HFF-Myc (cell line): ENCODE data around the gene PSMA6.
A peak's percentile ranks its signal among the peaks of the same experiment; 100 is the strongest.

Experiments
- DNase-seq: peaks from one replicate; pipeline ENCODE4 v3.0.0-alpha.2; 2011; ENCODE audit warnings: low read depth; ENCODE audit errors: extremely low read depth
- H3K4me3 ChIP-seq: replicated peaks from 2 replicates; pipeline ENCODE4 v1.5.1; 2011; ENCODE audit warnings: low read depth, mild to moderate bottlenecking, control low read depth, low read length
- CTCF ChIP-seq: IDR thresholded peaks from 2 replicates; pipeline ENCODE4 v1.5.1; 2012; ENCODE audit warnings: mild to moderate bottlenecking, low read depth, low read length, control low read depth; ENCODE audit errors: missing control alignments

The PSMA6 gene

DNA sequence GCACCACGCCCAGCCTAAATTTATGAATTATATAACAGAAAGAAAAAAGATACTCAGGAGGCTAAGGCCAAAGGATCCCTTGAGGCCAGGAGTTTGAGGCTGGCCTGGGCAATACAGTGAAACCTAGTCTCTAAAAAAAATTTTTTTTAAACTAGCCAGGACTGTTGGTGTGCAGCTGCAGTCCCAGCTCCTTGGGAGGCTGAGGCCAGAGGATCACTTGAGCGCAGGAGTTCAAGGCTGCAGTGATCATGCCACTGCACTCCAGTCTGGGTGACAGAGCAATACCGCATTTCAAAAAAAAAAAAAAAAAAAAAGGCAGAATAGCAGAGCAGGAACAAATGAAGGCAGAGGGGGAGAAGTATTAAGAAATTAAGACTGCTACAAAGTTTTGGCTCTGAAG, 2.6 kb upstream of the PSMA6 start:
- no peak overlapping the region for H3K4me3 ChIP-seq
- no peak for DNase-seq
- TF ChIP-seq CTCF: no peak

DNA sequence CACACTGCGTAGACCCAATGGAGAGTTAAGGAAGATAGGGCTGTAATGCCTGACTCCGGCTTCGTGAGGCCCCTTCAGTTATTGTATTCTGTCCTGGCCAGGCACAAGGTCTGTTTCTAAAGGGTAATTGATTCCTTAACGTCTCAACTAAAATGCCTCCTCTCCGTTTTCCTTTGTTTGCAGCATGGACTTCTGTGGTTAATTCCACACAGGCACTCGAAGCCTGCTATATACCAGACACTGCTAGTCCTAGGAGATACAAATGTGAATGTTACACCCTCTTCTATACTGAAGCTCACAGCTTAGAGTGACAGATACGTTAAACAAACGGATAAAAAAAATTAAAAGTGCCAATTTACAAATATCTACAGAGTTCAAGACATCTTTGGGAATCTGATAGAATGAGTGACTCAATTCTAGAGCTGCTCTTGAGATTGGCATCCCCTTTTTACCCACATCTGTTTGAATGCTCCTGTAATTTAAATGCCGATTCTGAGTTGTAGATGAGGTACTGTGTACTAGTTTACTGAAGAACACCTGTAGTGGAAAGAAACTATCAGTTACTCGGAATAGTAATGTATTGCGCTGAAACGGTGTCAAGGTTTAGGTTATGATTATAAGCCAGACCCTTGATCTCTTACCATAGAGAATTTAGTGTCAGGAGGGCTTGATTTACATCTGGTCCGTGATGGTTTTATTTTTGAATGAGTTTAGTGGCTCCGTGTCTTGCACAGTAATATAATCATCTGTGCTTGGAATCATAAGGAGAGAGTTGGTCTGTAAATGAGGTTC, 784 bp downstream of the PSMA6 start:
- H3K4me3 ChIP-seq: peak overlapping the region; percentile 99
- no peak for DNase-seq
- no peak for TF ChIP-seq CTCF

GRCh38 chr14:35295845-35296161, 3.6 kb downstream of the PSMA6 start:
- TF ChIP-seq CTCF: no peak
- DNase-seq: no peak
- no peak overlapping the region for H3K4me3 ChIP-seq

DNA sequence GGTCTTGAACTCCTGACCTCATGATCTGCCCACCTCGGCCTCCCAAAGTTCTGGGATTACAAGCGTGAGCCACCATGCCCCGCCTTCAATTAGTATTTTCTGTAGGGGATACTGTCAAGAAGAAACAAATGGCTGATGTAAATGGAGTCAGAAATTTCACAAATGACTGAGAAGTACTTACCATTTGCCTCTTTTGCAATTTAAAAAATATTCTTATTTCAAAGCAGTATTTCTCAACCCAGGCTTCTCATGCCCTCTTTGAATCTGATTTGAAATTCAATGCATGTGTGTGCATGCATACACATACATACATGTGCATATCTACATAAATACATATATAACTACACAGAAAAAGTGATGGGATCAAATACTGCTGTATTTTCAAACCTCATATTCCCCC, 4.4 kb downstream of the PSMA6 start:
- no peak for TF ChIP-seq CTCF
- DNase-seq: no peak
- H3K4me3 ChIP-seq: no peak overlapping the region

GRCh38 chr14:35297706-35298105, 5.5 kb downstream of the PSMA6 start:
- no peak overlapping the region for H3K4me3 ChIP-seq
- no peak for DNase-seq
- TF ChIP-seq CTCF: no peak

DNA sequence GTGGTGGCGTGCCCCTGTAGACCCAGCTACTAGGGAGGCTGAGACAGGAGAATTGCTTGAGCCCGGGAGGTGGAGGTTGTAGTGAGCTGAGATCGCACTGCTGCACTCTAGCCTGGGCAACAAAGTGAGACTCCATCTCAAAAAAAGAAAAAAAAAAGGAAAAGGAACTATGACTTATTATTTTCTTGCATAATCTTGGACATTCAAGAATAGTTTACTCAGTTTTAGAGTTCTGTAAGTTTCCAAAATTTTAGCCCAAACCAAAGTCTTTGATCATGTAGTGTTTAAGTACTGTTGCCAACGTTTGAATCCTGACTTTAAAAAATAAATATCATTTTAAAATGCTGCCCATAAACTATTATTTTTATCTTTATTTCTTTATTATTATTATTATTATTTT, 6.2 kb downstream of the PSMA6 start:
- no peak for DNase-seq
- no peak for TF ChIP-seq CTCF
- no peak overlapping the region for H3K4me3 ChIP-seq

DNA sequence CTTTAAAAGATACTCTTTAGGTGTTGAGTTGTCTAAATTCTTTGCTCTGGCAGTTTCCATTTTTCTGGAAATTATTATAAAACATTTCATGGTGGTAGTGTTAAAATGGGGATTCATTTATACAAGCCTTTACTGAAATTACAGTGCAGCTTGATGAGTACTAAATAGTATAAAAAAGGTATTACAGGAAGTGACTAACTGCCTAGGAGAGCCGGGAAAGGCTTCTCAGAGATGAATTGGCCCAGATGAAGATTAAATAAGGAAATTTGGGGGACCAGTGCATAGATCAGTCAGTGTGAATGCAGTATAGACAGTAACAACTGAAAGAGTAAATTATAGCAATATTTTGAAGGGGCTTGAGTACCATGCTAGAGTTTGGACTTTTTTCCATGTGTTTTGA, 7.5 kb downstream of the PSMA6 start:
- TF ChIP-seq CTCF: no peak
- DNase-seq: no peak
- no peak overlapping the region for H3K4me3 ChIP-seq
